GM12878 (cell line): ENCODE data around the gene EPHA8. TPM values are rescaled to one million over a fixed set of nuclear protein-coding genes. Genes with fewer than 3 reads are reported as not detected.

Source experiments
- ATAC-seq: fragments of 200-7000 bp; cut with Tn5 transposase; 3 replicates; pipeline ENCODE4 v1.9.1; 2020; ENCODE audit warnings: mild to moderate bottlenecking, moderate library complexity
- BruUV-seq: library from RNA; stranded (reverse); fragments of 400-500 nt; replicated peaks from 2 replicates; lab custom pipeline; 2021; lab: Mats Ljungman, UMichigan
- CTCF ChIA-PET: fragments of 300-600 bp; sonication (Branson Sonifier 250); formaldehyde crosslinking; extraction: SDS; loops from one replicate; lab custom pipeline; 2021; ENCODE audit warnings: inconsistent platforms; lab: Yijun Ruan, JAX
- POLR2A ChIA-PET: fragments of 350-600 bp; formaldehyde crosslinking; extraction: SDS; loops from one replicate; lab custom pipeline; 2021; ENCODE audit warnings: inconsistent platforms; lab: Charles Lee
- RAD21 ChIA-PET: fragments of 300-600 bp; sonication (Branson Sonifier 250); formaldehyde crosslinking; loops from one replicate; lab custom pipeline; 2023; ENCODE audit warnings: antibody characterized with exemption; ENCODE audit not compliant: unreplicated experiment; lab: Charles Lee
- SMC1A ChIA-PET: fragments of 300-600 bp; sonication (Branson Sonifier 250); formaldehyde crosslinking; loops from one replicate; lab custom pipeline; 2023; ENCODE audit not compliant: unreplicated experiment, uncharacterized antibody; lab: Charles Lee
- DNase-seq: peaks from one replicate; pipeline ENCODE4 v3.0.0-alpha.2; 2011; ENCODE audit warnings: low read depth, low spot score
- FAIRE-seq: peaks from 3 replicates; lab custom pipeline; 2011; peaks lifted over from hg19 to GRCh38; lab: Jason Lieb, UNC
- H2AFZ ChIP-seq: 2 replicates; pipeline ENCODE4 v1.6.0; 2011; ENCODE audit warnings: low read depth, low read length, control low read depth; ENCODE audit not compliant: control insufficient read depth
- H3K27ac ChIP-seq: 2 replicates; pipeline ENCODE4 v1.5.1; 2011; ENCODE audit warnings: control low read depth; ENCODE audit not compliant: control insufficient read depth, insufficient read depth
- H3K27me3 ChIP-seq, 2 experiments: replicated peaks in 1 of 2; 2 replicates each; pipeline versions ENCODE4 v1.6.0 to v1.6.1; 2011; ENCODE audit warnings: low read length in 1 of 2; ENCODE audit not compliant: control insufficient read depth in 2 of 2, insufficient read depth in 2 of 2
- H3K36me3 ChIP-seq, 2 experiments: 2 replicates each; pipeline ENCODE4 v1.5.1; 2011; ENCODE audit warnings: low read length in 1 of 2; ENCODE audit not compliant: control insufficient read depth in 2 of 2, insufficient read depth in 2 of 2
- H3K4me1 ChIP-seq: 2 replicates; pipeline ENCODE4 v1.6.1; 2011; ENCODE audit warnings: mild to moderate bottlenecking, low read length, moderate library complexity, mixed read lengths; ENCODE audit not compliant: control insufficient read depth, insufficient read depth
- H3K4me2 ChIP-seq: 2 replicates; pipeline ENCODE4 v1.6.0; 2011; ENCODE audit warnings: control low read depth; ENCODE audit not compliant: control insufficient read depth, insufficient read depth
- H3K4me3 ChIP-seq: fragments of 200-600 bp; sonication (generic); 2 replicates; pipeline ENCODE4 v1.5.1; 2016
- H3K79me2 ChIP-seq: 2 replicates; pipeline ENCODE4 v1.6.0; 2011; ENCODE audit warnings: low read length; ENCODE audit not compliant: control insufficient read depth, insufficient read depth
- H3K9ac ChIP-seq: 2 replicates; pipeline ENCODE4 v1.8.0; 2011; ENCODE audit warnings: low read length, control low read depth, mixed read lengths; ENCODE audit not compliant: control insufficient read depth, insufficient read depth
- H3K9me3 ChIP-seq: replicated peaks from 3 replicates; pipeline ENCODE4 v1.5.1; 2011; ENCODE audit warnings: mild to moderate bottlenecking, low read length; ENCODE audit not compliant: control insufficient read depth, insufficient read depth
- H4K20me1 ChIP-seq: 2 replicates; pipeline ENCODE4 v1.6.0; 2011; ENCODE audit not compliant: control insufficient read depth, insufficient read depth
- FOS ChIP-seq: IDR thresholded peaks from 3 replicates; pipeline ENCODE4 v1.6.1; 2011; ENCODE audit warnings: borderline replicate concordance; ENCODE audit not compliant: insufficient read length; ENCODE audit errors: extremely low read depth
- GABPA ChIP-seq: IDR thresholded peaks from 2 replicates; pipeline ENCODE4 v1.6.1; 2014; ENCODE audit warnings: antibody characterized with exemption, low read depth, mild to moderate bottlenecking, inconsistent platforms
- HDGF ChIP-seq: fragments of 450-650 bp; IDR thresholded peaks from 2 replicates; pipeline ENCODE4 v1.6.1; 2016; ENCODE audit warnings: antibody characterized with exemption
- KDM1A ChIP-seq: fragments of 200-600 bp; sonication (generic); IDR thresholded peaks from 2 replicates; pipeline ENCODE4 v1.6.1; 2016; ENCODE audit warnings: borderline replicate concordance
- MYB ChIP-seq: fragments of 150-350 bp; IDR thresholded peaks from 2 replicates; pipeline ENCODE4 v1.6.1; 2014; ENCODE audit warnings: mild to moderate bottlenecking, low read depth, low read length, borderline replicate concordance
- POU2F2 ChIP-seq: IDR thresholded peaks from 3 replicates; pipeline ENCODE4 v1.6.1; 2011; ENCODE audit warnings: low read depth, mild to moderate bottlenecking, low read length, borderline replicate concordance
- RB1 ChIP-seq: fragments of 450-650 bp; formaldehyde crosslinking; IDR thresholded peaks from 2 replicates; pipeline ENCODE4 v1.6.1; 2017; ENCODE audit warnings: mild to moderate bottlenecking, borderline replicate concordance
- RCOR1 ChIP-seq: conservative IDR thresholded peaks from 2 replicates; pipeline ENCODE4 v1.6.1; 2012; ENCODE audit warnings: low read depth, low read length, improper control_type of control experiment
- WRNIP1 ChIP-seq: IDR thresholded peaks from 2 replicates; pipeline ENCODE4 v1.6.1; 2011; ENCODE audit warnings: low read depth, low read length, improper control_type of control experiment, borderline replicate concordance
- ZZZ3 ChIP-seq: IDR thresholded peaks from 2 replicates; pipeline ENCODE4 v1.6.1; 2011; ENCODE audit warnings: low read depth; ENCODE audit not compliant: control insufficient read depth, insufficient read length
- WGBS: methylation state at CpG from one replicate; pipeline ENCODE4 v1.1.6; 2016; ENCODE audit warnings: low lambda C conversion rate; ENCODE audit not compliant: insufficient replicate concordance, insufficient coverage; ENCODE audit errors: missing lambda C conversion rate; 5-methylcytosine and 5-hydroxymethylcytosine counted together
- in situ Hi-C: fragments of 300-500 bp; cut with MboI; formaldehyde crosslinking; loops from 9 replicates; pipeline ENCODE4 v1.14.3; 2018; ENCODE audit warnings: mixed read lengths
- intact Hi-C: fragments of 100-400 bp; cut with micrococcal nuclease; formaldehyde crosslinking; loops from one replicate; pipeline ENCODE4 v1.14.2; 2022; ENCODE audit not compliant: unreplicated experiment
- polyA plus RNA-seq, 11 experiments: library from polyadenylated mRNA; depleted of rRNA in 4 of 11; unstranded in 6 of 11; stranded (reverse) in 5 of 11; fragments of >200 nt; fragmentation: Nextera tagmentation in 4 of 11; fragmentation: Illumina TruSeq in 1 of 11; extraction: Ambion mirVana in 4 of 11; extraction: Trizol in 1 of 11; gene quantifications; 1 replicate in 1 of 11; 2 replicates in 10 of 11; pipeline versions ENCODE4 v1.2.1 to v1.2.3, GENCODE V29; 2011 to 2016; ENCODE audit warnings: inconsistent platforms in 2 of 11, missing spikeins in 2 of 11, low read depth in 1 of 11
- total RNA-seq, 4 experiments: library from RNA; depleted of rRNA in 3 of 4; stranded (reverse); fragments of >200 nt in 3 of 4; fragmentation: Illumina TruSeq in 1 of 4; extraction: Trizol in 1 of 4; gene quantifications; 2 replicates each; pipeline versions ENCODE4 v1.2.1 to v1.2.3, GENCODE V29; 2013 to 2021
- TF ChIP-seq, protein P1 (sequence below): fragments of 450-650 bp; IDR thresholded peaks from 2 replicates; pipeline ENCODE4 v1.6.1; 2016; ENCODE audit warnings: mild to moderate bottlenecking
- TF ChIP-seq, protein P2 (sequence below): IDR thresholded peaks from 2 replicates; pipeline ENCODE4 v1.6.1; 2012; ENCODE audit warnings: low read length, inconsistent platforms
- TF ChIP-seq, protein P3 (sequence below): fragments of 450-650 bp; formaldehyde crosslinking; IDR thresholded peaks from 2 replicates; pipeline ENCODE4 v1.5.0; 2022; ENCODE audit warnings: mild to moderate bottlenecking, missing genetic modification characterization
- TF ChIP-seq, protein P4 (sequence below): fragments of 450-650 bp; formaldehyde crosslinking; IDR thresholded peaks from 2 replicates; pipeline ENCODE4 v1.4.0; 2020; ENCODE audit warnings: mild to moderate bottlenecking, moderate library complexity

Gene EPHA8
- total and polyA plus RNA-seq, 10 of the 15 experiments (the other 5 are each of a cell fraction or from before 2014, with no cell fraction given): not detected

DNA sequence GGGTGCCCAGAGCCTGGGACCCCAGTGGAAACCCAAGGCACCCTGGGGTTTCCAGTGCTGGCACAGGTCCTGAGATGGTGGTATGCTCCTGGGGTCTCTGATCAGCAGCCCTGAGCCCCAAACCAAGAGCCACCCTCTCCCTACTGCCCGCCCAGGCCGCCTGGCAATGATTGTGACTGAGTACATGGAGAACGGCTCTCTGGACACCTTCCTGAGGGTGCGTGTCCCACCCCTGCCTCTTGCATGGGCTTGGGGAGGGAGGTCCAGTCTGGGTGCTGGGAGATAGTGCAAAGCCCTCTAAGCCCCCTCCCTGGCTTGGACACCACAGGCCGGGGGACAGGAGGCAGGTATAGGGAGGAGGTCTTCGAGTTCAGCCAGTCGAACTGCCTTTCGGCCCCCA, 34.7 kb downstream of the EPHA8 start (continued):
- TF ChIP-seq, protein P1, sequence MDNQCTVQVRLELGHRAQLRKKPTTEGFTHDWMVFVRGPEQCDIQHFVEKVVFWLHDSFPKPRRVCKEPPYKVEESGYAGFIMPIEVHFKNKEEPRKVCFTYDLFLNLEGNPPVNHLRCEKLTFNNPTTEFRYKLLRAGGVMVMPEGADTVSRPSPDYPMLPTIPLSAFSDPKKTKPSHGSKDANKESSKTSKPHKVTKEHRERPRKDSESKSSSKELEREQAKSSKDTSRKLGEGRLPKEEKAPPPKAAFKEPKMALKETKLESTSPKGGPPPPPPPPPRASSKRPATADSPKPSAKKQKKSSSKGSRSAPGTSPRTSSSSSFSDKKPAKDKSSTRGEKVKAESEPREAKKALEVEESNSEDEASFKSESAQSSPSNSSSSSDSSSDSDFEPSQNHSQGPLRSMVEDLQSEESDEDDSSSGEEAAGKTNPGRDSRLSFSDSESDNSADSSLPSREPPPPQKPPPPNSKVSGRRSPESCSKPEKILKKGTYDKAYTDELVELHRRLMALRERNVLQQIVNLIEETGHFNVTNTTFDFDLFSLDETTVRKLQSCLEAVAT: no peak
- no peak for TF ChIP-seq POU2F2
- TF ChIP-seq ZZZ3: no peak
- no peak for TF ChIP-seq MYB
- no peak for TF ChIP-seq GABPA
- TF ChIP-seq, protein P2, sequence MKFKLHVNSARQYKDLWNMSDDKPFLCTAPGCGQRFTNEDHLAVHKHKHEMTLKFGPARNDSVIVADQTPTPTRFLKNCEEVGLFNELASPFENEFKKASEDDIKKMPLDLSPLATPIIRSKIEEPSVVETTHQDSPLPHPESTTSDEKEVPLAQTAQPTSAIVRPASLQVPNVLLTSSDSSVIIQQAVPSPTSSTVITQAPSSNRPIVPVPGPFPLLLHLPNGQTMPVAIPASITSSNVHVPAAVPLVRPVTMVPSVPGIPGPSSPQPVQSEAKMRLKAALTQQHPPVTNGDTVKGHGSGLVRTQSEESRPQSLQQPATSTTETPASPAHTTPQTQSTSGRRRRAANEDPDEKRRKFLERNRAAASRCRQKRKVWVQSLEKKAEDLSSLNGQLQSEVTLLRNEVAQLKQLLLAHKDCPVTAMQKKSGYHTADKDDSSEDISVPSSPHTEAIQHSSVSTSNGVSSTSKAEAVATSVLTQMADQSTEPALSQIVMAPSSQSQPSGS: no peak
- no peak for TF ChIP-seq HDGF

DNA sequence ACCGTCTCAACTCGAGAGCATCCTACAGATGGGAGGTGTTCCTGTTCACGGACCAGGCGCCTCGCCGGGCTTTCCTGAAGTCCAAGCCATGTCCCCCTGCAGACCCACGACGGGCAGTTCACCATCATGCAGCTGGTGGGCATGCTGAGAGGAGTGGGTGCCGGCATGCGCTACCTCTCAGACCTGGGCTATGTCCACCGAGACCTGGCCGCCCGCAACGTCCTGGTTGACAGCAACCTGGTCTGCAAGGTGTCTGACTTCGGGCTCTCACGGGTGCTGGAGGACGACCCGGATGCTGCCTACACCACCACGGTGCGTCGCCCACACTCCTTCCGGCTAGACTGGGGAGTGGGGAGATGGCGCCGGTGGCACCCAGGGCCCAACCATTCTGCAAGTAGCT, 35.4 kb downstream of the EPHA8 start:
- Histone ChIP-seq H3K4me3 (no peak overlapping the region), H2AFZ (no peak overlapping the region), H3K4me2 (no peak overlapping the region), H3K79me2 (no peaks in the 10 kb centered on the region), H3K9ac (no peak overlapping the region), H3K9me3 (no peaks in the 10 kb centered on the region), H3K36me3 (no peaks in the 10 kb centered on the region), H3K27me3 (no peaks in the 10 kb centered on the region; a peak in 2 of 4 replicates), H3K27ac (no peak overlapping the region), H4K20me1 (no peaks in the 10 kb centered on the region; the same call in 1 of the 2 replicates), H3K4me1 (no peaks in the 10 kb centered on the region)
- RAD21 ChIA-PET: no interaction called here
- SMC1A ChIA-PET: no interaction called here
- BruUV-seq: no TSS peak
- no peak for FAIRE-seq
- intact Hi-C loops: no loop called here
- WGBS: 39% methylated on average over 24 of the region's 24 CpGs
- in situ Hi-C loops: no loop called here
- CTCF ChIA-PET: no interaction called here
- POLR2A ChIA-PET: no interaction called here
- ATAC-seq: no peak
- DNase-seq: no peak
- TF ChIP-seq RCOR1 (no peak), RB1 (no peak), FOS (no peak), WRNIP1 (no peak), KDM1A (no peak)
- TF ChIP-seq, protein P3, sequence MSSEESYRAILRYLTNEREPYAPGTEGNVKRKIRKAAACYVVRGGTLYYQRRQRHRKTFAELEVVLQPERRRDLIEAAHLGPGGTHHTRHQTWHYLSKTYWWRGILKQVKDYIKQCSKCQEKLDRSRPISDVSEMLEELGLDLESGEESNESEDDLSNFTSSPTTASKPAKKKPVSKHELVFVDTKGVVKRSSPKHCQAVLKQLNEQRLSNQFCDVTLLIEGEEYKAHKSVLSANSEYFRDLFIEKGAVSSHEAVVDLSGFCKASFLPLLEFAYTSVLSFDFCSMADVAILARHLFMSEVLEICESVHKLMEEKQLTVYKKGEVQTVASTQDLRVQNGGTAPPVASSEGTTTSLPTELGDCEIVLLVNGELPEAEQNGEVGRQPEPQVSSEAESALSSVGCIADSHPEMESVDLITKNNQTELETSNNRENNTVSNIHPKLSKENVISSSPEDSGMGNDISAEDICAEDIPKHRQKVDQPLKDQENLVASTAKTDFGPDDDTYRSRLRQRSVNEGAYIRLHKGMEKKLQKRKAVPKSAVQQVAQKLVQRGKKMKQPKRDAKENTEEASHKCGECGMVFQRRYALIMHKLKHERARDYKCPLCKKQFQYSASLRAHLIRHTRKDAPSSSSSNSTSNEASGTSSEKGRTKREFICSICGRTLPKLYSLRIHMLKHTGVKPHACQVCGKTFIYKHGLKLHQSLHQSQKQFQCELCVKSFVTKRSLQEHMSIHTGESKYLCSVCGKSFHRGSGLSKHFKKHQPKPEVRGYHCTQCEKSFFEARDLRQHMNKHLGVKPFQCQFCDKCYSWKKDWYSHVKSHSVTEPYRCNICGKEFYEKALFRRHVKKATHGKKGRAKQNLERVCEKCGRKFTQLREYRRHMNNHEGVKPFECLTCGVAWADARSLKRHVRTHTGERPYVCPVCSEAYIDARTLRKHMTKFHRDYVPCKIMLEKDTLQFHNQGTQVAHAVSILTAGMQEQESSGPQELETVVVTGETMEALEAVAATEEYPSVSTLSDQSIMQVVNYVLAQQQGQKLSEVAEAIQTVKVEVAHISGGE (CRISPR knock-in tag): no peak
- TF ChIP-seq, protein P4, sequence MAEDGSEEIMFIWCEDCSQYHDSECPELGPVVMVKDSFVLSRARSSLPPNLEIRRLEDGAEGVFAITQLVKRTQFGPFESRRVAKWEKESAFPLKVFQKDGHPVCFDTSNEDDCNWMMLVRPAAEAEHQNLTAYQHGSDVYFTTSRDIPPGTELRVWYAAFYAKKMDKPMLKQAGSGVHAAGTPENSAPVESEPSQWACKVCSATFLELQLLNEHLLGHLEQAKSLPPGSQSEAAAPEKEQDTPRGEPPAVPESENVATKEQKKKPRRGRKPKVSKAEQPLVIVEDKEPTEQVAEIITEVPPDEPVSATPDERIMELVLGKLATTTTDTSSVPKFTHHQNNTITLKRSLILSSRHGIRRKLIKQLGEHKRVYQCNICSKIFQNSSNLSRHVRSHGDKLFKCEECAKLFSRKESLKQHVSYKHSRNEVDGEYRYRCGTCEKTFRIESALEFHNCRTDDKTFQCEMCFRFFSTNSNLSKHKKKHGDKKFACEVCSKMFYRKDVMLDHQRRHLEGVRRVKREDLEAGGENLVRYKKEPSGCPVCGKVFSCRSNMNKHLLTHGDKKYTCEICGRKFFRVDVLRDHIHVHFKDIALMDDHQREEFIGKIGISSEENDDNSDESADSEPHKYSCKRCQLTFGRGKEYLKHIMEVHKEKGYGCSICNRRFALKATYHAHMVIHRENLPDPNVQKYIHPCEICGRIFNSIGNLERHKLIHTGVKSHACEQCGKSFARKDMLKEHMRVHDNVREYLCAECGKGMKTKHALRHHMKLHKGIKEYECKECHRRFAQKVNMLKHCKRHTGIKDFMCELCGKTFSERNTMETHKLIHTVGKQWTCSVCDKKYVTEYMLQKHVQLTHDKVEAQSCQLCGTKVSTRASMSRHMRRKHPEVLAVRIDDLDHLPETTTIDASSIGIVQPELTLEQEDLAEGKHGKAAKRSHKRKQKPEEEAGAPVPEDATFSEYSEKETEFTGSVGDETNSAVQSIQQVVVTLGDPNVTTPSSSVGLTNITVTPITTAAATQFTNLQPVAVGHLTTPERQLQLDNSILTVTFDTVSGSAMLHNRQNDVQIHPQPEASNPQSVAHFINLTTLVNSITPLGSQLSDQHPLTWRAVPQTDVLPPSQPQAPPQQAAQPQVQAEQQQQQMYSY (CRISPR knock-in tag): no peak
